ENCODE data around the gene CAT.

DNA sequence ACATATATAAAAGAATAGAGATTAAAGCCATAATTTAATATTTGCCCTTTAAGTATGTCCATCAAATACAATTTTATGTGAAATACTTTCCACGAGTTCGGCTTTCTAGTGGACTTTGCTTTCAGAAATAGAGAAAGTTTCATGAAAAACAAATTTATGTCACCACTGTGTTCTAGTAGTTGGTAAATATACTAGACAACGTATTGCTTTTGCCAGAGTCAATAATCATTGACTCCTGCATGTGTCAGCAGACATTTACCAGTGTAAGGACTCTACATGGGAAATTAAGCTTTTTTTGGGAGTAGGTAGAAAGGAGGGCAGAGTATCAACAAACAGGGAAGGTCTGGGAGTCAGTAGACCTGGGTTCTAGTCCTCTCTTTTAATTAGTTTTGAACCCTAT, 32.3 kb upstream of the CAT start:
- TF ChIP-seq POLR2AphosphoS5 (IDR thresholded peaks at IDR 0.05): no peak
- TF ChIP-seq, protein P1, sequence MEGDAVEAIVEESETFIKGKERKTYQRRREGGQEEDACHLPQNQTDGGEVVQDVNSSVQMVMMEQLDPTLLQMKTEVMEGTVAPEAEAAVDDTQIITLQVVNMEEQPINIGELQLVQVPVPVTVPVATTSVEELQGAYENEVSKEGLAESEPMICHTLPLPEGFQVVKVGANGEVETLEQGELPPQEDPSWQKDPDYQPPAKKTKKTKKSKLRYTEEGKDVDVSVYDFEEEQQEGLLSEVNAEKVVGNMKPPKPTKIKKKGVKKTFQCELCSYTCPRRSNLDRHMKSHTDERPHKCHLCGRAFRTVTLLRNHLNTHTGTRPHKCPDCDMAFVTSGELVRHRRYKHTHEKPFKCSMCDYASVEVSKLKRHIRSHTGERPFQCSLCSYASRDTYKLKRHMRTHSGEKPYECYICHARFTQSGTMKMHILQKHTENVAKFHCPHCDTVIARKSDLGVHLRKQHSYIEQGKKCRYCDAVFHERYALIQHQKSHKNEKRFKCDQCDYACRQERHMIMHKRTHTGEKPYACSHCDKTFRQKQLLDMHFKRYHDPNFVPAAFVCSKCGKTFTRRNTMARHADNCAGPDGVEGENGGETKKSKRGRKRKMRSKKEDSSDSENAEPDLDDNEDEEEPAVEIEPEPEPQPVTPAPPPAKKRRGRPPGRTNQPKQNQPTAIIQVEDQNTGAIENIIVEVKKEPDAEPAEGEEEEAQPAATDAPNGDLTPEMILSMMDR (IDR thresholded peaks at IDR 0.05 in 8 of 11, conservative IDR thresholded peaks at IDR 0.05 in 3 of 11): no peak
